Epithelial cell of esophagus (primary cell): Measurements from ENCODE around the gene SKI.
"Not testable (repeated sequence)": the region's sequence is repeated elsewhere in the genome, so short reads cannot be mapped to it uniquely, and the experiment has no call there.

Experiments used
- DNase-seq: peaks from one replicate; pipeline ENCODE4 v3.0.0; 2010; ENCODE audit warnings: low read depth
- H3K4me3 ChIP-seq: 2 replicates; pipeline ENCODE4 v1.5.1; 2011; ENCODE audit warnings: mild to moderate bottlenecking, low read length, control low read depth
- CTCF ChIP-seq: IDR thresholded peaks from 2 replicates; pipeline ENCODE4 v1.5.1; 2011; ENCODE audit warnings: low read depth, mild to moderate bottlenecking, low read length, control low read depth, inconsistent platforms; ENCODE audit not compliant: insufficient read depth; ENCODE audit errors: missing control alignments

The SKI gene

GRCh38 chr1:2328676-2329455 lies 100.7 kb downstream of the SKI start:
- H3K4me3 ChIP-seq: no peak overlapping the region
- no peak for DNase-seq
- no peak for TF ChIP-seq CTCF

- no peak overlapping the region for H3K4me3 ChIP-seq
- DNase-seq: no peak
- no peak for TF ChIP-seq CTCF
Measured at GRCh38 chr1:2330035-2330434, 101.9 kb downstream of the SKI start.

GRCh38 chr1:2330519-2331199 lies 102.5 kb downstream of the SKI start:
- H3K4me3 ChIP-seq: no peak overlapping the region
- no peak for TF ChIP-seq CTCF
- DNase-seq: peak; percentile 47

- TF ChIP-seq CTCF: no peak
- no peak for DNase-seq
- no peak overlapping the region for H3K4me3 ChIP-seq
Measured at GRCh38 chr1:2331200-2331544, 103.1 kb downstream of the SKI start.

- not testable (repeated sequence) for DNase-seq, H3K4me3 ChIP-seq
Measured at GRCh38 chr1:2331580-2331979, 103.5 kb downstream of the SKI start.

- no peak for TF ChIP-seq CTCF
- no peak overlapping the region for H3K4me3 ChIP-seq
- no peak for DNase-seq
Measured at GRCh38 chr1:2334366-2334765, 106.2 kb downstream of the SKI start.

- DNase-seq: peak; percentile 68
- TF ChIP-seq CTCF: no peak
- no peak overlapping the region for H3K4me3 ChIP-seq
Measured at GRCh38 chr1:2334883-2335534, 106.9 kb downstream of the SKI start.
